ENCODE results near the gene EPB41L2.

The EPB41L2 gene

GRCh38 chr6:130980310-130981032 is 82.6 kb downstream of the EPB41L2 start:
- no peak overlapping the region for H3K4me3 ChIP-seq (ENCODE audit: low read length)
- TF ChIP-seq, protein P1, sequence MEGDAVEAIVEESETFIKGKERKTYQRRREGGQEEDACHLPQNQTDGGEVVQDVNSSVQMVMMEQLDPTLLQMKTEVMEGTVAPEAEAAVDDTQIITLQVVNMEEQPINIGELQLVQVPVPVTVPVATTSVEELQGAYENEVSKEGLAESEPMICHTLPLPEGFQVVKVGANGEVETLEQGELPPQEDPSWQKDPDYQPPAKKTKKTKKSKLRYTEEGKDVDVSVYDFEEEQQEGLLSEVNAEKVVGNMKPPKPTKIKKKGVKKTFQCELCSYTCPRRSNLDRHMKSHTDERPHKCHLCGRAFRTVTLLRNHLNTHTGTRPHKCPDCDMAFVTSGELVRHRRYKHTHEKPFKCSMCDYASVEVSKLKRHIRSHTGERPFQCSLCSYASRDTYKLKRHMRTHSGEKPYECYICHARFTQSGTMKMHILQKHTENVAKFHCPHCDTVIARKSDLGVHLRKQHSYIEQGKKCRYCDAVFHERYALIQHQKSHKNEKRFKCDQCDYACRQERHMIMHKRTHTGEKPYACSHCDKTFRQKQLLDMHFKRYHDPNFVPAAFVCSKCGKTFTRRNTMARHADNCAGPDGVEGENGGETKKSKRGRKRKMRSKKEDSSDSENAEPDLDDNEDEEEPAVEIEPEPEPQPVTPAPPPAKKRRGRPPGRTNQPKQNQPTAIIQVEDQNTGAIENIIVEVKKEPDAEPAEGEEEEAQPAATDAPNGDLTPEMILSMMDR (IDR thresholded peaks at IDR 0.05; ENCODE audit: insufficient read depth, low read depth, low read length, missing control alignments), result no peak
- DNase-seq (ENCODE audit: low read depth), result no peak

- H3K4me3 ChIP-seq (ENCODE audit: low read length), result no peak overlapping the region
- TF ChIP-seq, protein P1 (IDR thresholded peaks at IDR 0.05; ENCODE audit: insufficient read depth, low read depth, low read length, missing control alignments), result no peak
- no peak for DNase-seq (ENCODE audit: low read depth)
These were observed 84.2 kb downstream of the EPB41L2 start for GRCh38 chr6:130978660-130979396.

- TF ChIP-seq, protein P1 (IDR thresholded peaks at IDR 0.05; ENCODE audit: insufficient read depth, low read depth, low read length, missing control alignments), result no peak
- no peak overlapping the region for H3K4me3 ChIP-seq (ENCODE audit: low read length)
- no peak for DNase-seq (ENCODE audit: low read depth)
These were observed 84.9 kb downstream of the EPB41L2 start for GRCh38 chr6:130978180-130978579.

GRCh38 chr6:130975325-130975724 is 87.7 kb downstream of the EPB41L2 start:
- TF ChIP-seq, protein P1 (IDR thresholded peaks at IDR 0.05; ENCODE audit: insufficient read depth, low read depth, low read length, missing control alignments), result no peak
- H3K4me3 ChIP-seq (ENCODE audit: low read length), result no peak overlapping the region
- DNase-seq (ENCODE audit: low read depth), result peak; percentile 31

DNA sequence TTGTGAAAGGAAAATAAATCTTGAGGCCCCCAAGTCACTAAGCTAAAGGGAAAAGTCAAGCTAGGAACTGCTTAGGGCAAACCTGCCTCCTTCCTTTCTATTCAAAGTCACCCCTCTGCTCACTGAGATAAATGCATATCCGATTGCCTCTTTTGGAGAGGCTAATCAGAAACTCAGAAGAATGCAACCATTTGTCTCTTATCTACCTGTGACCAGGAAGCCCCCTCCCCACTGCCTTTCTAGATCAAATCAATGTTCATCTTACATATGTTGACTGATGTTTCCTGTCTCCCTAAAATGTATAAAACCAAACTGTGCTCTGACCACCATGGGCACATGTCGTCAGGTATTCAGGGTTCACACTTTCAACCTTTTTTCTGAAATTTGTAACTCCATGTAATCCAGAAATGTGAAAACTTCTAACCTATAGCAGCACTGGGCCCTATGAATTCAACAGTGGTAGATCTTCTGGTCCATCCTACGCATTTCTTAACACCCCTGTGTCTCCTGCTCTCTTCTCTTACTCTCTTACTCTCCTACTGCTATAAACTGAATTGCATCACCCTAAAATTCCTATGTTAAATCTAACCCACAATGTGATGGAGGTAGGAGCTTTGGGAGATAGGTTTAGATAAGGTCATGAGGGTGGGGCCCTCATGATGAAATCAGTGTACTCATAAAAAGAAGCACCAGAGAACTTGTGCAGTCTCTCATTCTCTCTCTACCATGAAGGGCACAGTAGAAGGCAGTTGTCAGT is 89.3 kb downstream of the EPB41L2 start:
- no peak for DNase-seq (ENCODE audit: low read depth)
- no peak overlapping the region for H3K4me3 ChIP-seq (ENCODE audit: low read length)
- TF ChIP-seq, protein P1 (IDR thresholded peaks at IDR 0.05; ENCODE audit: insufficient read depth, low read depth, low read length, missing control alignments), result no peak

DNA sequence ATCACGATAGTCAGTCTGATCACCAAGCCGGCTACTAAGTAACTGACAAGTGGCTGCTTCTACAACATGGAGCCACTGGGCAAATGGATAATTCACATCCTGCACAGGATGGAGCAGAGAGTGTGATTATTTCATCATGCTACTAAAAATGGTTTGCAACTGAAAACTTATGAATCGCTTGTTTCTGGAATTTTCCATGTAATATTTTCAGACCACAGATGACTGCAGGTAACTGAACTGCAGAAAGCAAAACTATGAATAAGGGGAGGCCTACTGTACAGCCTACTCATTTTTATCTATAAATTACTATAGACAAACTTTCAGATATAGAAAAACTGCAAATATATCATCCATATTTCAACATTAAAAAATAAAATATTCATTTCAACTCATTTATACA is 91.5 kb downstream of the EPB41L2 start:
- H3K4me3 ChIP-seq (ENCODE audit: low read length), result no peak overlapping the region
- TF ChIP-seq, protein P1 (IDR thresholded peaks at IDR 0.05; ENCODE audit: insufficient read depth, low read depth, low read length, missing control alignments), result no peak
- no peak for DNase-seq (ENCODE audit: low read depth)

Data from epithelial cell of esophagus (primary cell).